HUES64 (cell line): ENCODE data around the gene TRIP13.
"Not testable (repeated sequence)": the region's sequence is repeated elsewhere in the genome, so short reads cannot be mapped to it uniquely, and the experiment has no call there.

Experiments used
- H3K27ac ChIP-seq: 2 replicates; pipeline ENCODE4 v1.7.0; 2013; ENCODE audit warnings: low read depth, low read length, inconsistent platforms
- H3K27me3 ChIP-seq: 2 replicates; pipeline ENCODE4 v1.6.1; 2013; ENCODE audit warnings: mild to moderate bottlenecking, low read length; ENCODE audit not compliant: insufficient read depth
- H3K36me3 ChIP-seq: 2 replicates; pipeline ENCODE4 v1.6.1; 2013; ENCODE audit warnings: mild to moderate bottlenecking, low read length; ENCODE audit not compliant: insufficient read depth
- H3K4me1 ChIP-seq: 2 replicates; pipeline ENCODE4 v1.6.1; 2013; ENCODE audit warnings: mild to moderate bottlenecking, low read length, moderate library complexity; ENCODE audit not compliant: insufficient read depth
- H3K4me3 ChIP-seq: 2 replicates; pipeline ENCODE4 v1.5.1; 2013; ENCODE audit warnings: mild to moderate bottlenecking, low read length, moderate library complexity
- H3K9ac ChIP-seq: 2 replicates; pipeline ENCODE4 v1.6.1; 2013; ENCODE audit warnings: mild to moderate bottlenecking, low read depth, low read length
- H3K9me3 ChIP-seq: 2 replicates; pipeline ENCODE4 v1.6.1; 2013; ENCODE audit warnings: low read depth, low read length; ENCODE audit not compliant: insufficient read depth
- WGBS: fragments of 150-250, 120-280 bp; methylation state at CpG from one replicate; pipeline ENCODE4 v1.1.7; 2013; ENCODE audit warnings: missing lambda C conversion rate; 5-methylcytosine and 5-hydroxymethylcytosine counted together

The TRIP13 gene

DNA sequence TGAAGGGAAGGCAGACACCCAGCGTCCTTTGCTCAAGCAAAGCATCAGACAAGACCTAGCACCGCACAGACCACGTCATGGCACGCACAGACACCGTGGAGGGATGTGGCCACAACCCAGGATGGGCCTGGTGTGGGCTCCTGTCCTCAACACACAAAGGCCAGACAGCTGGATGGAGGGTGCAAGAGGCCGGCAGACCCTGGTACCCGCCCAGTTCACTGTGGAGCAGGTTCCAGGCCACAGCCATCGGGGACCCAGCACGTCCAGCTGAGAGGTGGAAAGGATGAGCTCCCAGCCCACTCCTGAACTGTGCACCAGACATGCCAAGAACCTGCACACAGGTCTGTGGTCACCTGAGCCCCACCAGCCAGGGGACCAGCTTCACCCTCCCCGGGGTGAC is 26.9 kb upstream of the TRIP13 start:
- no peaks in the 10 kb centered on the region for H3K4me1 ChIP-seq
- WGBS: 97% methylated on average over 10 of the region's 10 CpGs

DNA sequence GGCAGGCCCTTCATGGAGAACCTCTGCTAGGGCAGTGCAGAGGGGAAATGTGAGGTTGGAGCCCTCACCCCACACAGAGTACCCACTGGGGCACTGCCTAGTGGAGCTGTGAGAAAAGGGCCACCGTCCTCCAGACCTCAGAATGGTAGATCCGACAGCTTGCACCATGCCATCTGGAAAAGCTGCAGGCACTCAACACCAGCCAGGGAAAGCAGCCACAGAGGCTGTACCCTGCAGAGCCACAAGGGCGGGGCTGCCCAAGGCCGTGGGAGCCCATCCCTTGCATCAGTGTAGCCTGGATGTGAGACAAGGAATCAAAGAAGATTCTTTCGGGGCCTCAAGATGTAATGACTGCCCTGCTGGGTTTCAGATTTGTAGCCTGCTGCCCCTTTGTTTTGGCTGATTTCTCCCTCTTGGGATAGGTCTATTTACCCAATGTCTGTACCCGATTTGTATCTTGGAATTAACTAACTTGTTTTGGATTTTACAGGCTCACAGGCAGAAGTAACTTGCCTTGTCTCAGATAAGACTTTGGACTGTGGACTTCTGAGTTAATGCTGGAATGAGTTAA is 25.3 kb upstream of the TRIP13 start:
- WGBS: 95% methylated on average over 6 of the region's 6 CpGs
- Histone ChIP-seq H3K4me3 (no peak overlapping the region), H3K9me3 (no peaks in the 10 kb centered on the region), H3K27ac (no peak overlapping the region), H3K4me1 (no peaks in the 10 kb centered on the region), H3K36me3 (peaks cover 100% of the 10 kb centered on the region), H3K9ac (no peak overlapping the region), H3K27me3 (no peaks in the 10 kb centered on the region)

More for the DNA sequence above, 26.9 kb upstream of the TRIP13 start:
- no peak overlapping the region for H3K9ac ChIP-seq
- peaks cover 84% of the 10 kb centered on the region for H3K36me3 ChIP-seq
- H3K9me3 ChIP-seq: no peaks in the 10 kb centered on the region
- no peak overlapping the region for H3K27ac ChIP-seq
- no peak overlapping the region for H3K4me3 ChIP-seq
- H3K27me3 ChIP-seq: no peaks in the 10 kb centered on the region

DNA sequence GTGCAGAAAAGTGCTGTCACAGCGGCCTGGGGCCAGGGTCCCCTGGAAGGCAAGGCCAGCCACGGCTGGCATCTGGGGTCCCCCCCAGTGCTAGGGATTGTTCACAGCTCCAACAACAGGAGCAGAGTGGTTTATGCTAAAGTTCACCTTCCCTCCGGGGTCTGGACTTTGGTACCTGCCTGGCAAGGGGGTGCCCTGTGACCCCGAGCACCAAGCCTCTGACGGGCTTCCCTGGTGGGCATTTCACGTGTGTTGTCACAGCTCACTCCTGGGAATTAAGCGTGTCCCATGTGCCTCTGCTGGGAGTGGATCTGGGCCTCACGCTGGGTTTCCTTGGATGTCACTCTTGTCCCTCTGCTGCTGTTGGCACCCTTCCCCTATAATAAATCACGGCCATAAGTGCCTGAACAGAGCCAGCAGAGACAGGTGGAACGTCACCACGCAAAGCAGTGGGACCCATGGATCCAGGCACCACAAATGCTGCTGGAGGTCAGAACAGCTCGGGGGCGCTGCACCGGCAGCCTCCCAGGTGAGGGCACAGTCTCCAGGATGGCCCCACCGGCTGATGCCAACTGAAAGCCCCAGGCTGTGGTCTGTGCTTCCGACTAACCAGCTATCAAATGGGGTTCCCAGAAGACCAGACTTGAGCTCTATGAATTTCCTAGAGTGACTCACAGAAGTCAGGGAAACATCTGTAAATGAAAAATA is 24.1 kb upstream of the TRIP13 start:
- 95% methylated on average over 16 of the region's 16 CpGs for WGBS
- peaks cover 98% of the 10 kb centered on the region for H3K36me3 ChIP-seq
- H3K9ac ChIP-seq: no peak overlapping the region
- no peaks in the 10 kb centered on the region for H3K9me3 ChIP-seq
- H3K4me1 ChIP-seq: no peaks in the 10 kb centered on the region
- no peak overlapping the region for H3K27ac ChIP-seq
- H3K27me3 ChIP-seq: no peaks in the 10 kb centered on the region
- no peak overlapping the region for H3K4me3 ChIP-seq

DNA sequence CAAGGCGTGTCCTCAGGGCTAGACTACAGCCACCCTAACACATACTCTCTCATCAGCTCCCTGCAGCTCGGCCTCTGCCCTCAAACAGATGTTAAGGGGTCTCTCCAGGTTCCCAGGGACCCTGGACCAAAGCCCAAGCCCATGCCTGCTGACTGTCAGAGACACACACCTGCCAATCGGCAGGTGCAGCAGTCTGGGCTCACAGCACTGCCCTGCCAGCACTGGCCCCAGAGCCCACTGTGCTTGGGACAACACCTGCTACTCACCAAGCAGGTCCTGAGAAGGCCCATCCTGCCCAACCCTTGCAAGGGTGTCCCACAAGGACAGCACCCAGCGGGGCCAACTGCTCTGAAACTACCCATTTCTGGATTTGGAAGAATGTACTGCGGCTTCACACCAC is 21.7 kb upstream of the TRIP13 start:
- Histone ChIP-seq H3K9ac (no peak overlapping the region), H3K27ac (no peak overlapping the region), H3K4me3 (no peak overlapping the region), H3K9me3 (no peaks in the 10 kb centered on the region), H3K27me3 (no peaks in the 10 kb centered on the region), H3K4me1 (no peaks in the 10 kb centered on the region), H3K36me3 (peaks cover 97% of the 10 kb centered on the region)
- 94% methylated on average over 5 of the region's 5 CpGs for WGBS

DNA sequence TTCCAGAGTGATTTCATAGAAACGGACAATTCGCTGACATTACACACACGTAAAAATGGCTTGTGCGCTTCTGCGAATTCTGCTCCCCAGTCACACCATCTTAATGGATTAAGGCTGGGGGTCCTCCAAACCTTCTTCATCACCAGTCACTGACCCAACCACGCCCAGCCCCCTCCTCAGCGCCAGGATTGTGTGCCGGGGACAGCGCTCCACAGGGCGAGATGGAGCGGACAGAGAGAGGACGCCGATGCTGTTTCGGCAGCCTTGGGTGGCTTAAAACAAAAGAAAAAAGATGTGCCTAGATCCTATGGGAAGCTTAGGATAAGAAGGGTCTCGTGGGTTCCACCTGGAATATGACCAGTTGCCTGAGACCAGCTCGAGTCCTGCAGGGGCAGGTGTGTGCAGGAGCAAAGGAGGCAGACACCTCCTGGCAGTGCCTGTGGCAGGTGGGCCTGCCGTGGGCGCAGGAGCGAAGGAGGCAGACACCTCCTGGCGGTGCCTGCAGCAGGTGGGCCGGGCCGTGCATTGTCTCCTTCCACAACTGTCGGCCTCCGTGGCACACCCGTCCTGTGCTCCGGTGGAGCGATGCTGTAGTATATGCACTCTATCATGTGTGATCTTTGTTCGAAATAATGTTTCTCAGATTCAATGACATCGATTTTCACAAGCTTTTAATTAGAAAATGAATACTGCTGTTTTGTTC is 20.9 kb upstream of the TRIP13 start:
- no peak overlapping the region for H3K27ac ChIP-seq
- WGBS: 95% methylated on average over 29 of the region's 29 CpGs
- peaks cover 97% of the 10 kb centered on the region for H3K36me3 ChIP-seq
- no peaks in the 10 kb centered on the region for H3K27me3 ChIP-seq
- no peak overlapping the region for H3K9ac ChIP-seq
- H3K9me3 ChIP-seq: no peaks in the 10 kb centered on the region
- H3K4me3 ChIP-seq: no peak overlapping the region
- H3K4me1 ChIP-seq: no peaks in the 10 kb centered on the region

DNA sequence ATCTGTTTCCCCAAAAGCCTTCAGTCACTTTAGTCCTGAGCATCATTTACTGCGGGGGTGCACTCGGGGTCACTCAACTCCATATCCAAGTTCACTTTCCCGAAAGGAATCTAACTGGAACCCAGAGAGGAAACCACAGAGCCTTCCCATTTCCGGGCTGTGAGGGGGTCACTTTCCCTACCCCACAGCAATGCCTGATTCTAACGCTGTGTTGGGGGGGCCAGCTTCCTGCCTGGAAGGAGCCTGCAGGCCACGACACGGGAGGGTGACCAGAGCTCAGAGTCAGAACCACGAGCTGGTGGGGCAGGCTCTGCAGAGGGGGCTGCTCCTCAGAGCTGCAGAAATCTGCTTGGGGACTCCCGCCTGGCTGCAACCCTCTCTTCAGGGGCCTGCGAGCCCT is 20.4 kb upstream of the TRIP13 start:
- Histone ChIP-seq H3K4me3 (no peak overlapping the region), H3K9ac (no peak overlapping the region), H3K36me3 (peaks cover 97% of the 10 kb centered on the region), H3K4me1 (no peaks in the 10 kb centered on the region), H3K27ac (no peak overlapping the region), H3K9me3 (no peaks in the 10 kb centered on the region), H3K27me3 (no peaks in the 10 kb centered on the region)
- 92% methylated on average over 10 of the region's 10 CpGs for WGBS

DNA sequence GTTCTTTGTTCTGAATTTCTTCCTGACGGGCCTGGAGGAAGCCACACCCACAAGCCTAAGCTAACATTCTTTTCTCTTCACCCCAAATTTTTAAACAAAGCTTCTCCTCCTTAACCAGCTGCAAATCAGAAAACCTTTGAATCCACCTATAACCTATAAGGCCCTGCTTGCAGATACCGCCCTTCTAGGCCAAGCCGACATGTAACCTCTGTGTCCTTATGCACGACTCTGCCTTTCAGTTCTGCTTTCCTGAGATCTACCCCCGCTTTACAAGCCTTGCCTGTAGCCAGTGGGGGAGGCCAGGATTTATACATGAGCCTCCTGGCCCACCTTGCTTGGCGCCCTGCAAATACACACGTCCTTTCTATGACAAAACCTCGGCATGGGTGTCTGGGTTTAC is 19.4 kb upstream of the TRIP13 start:
- 94% methylated on average over 8 of the region's 8 CpGs for WGBS
- no peaks in the 10 kb centered on the region for H3K4me1 ChIP-seq
- no peak overlapping the region for H3K4me3 ChIP-seq
- H3K9me3 ChIP-seq: no peaks in the 10 kb centered on the region
- H3K36me3 ChIP-seq: peaks cover 97% of the 10 kb centered on the region
- H3K27ac ChIP-seq: no peak overlapping the region
- H3K27me3 ChIP-seq: no peaks in the 10 kb centered on the region
- H3K9ac ChIP-seq: no peak overlapping the region

DNA sequence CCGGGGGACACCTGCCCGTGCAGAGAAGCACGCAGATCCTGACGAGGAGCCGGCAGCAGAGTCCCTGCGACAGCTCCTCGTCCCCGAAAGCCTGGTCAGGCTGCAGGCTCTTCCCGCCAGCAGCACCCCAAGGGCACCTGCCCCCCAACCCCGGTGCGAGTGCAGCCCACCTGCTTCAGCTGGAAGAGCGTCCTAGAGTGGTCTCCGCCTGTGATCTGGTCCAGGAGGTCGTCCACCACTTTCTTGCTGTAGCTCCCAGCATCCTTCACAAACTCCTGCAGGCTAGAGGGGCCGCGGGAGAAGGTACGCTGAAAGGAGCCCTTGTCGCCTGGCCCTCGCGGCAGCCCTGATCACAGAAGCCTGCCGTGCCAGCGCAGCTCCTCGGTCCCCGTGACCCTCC is 16.8 kb upstream of the TRIP13 start:
- no peak overlapping the region for H3K9ac ChIP-seq
- H3K36me3 ChIP-seq: peaks cover 78% of the 10 kb centered on the region
- no peak overlapping the region for H3K27ac ChIP-seq

DNA sequence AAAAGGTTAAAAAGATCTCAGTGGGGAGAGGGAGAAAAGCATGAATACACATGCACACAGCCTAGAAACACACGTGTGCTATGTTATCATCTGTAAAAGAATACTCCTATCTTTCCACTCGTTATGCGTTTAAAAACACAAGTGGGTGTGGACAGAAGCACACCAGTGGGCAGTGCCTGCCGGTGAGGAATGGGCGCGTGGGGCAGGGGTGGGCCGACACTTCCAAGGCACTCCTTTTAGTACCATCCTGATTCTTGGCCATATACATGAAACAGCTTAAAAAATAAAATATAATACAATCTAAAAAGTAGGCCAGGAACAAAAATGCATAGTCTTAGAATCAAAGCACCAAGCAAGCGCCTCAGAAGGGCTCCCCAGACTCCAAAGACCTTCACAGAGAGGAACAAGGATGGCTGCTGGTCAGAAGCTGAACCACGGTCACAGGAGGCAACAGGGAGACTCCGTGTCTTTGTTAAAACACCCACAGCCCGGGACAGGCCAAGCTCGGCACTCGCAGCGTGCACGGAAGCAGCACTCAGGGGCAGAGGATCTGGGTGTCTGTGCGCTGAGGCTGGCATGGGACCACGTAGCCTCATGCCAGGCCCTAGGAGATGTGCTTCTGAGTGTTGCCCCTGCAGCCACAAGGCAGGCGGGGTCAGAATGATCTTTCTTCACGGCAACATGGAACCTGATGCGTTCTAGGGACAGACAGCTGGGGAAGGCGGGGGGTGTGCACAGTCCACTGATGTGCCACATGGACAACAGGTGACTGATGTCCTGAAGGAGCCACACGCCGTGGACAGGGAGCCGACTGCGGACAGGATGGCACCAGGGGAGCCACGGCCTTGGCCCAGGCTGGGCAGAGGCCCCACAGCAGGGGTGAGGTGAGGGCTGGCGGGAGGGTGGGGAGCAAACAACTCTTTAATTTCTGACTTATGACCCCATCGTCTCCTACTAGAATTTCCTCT is 16.0 kb upstream of the TRIP13 start:
- H3K4me1 ChIP-seq: no peaks in the 10 kb centered on the region
- H3K27ac ChIP-seq: no peak overlapping the region
- no peaks in the 10 kb centered on the region for H3K27me3 ChIP-seq
- no peak overlapping the region for H3K4me3 ChIP-seq
- 97% methylated on average over 28 of the region's 28 CpGs for WGBS
- H3K36me3 ChIP-seq: peaks cover 78% of the 10 kb centered on the region
- no peaks in the 10 kb centered on the region for H3K9me3 ChIP-seq
- no peak overlapping the region for H3K9ac ChIP-seq

More for the DNA sequence above, 16.8 kb upstream of the TRIP13 start:
- H3K9me3 ChIP-seq: no peaks in the 10 kb centered on the region
- no peaks in the 10 kb centered on the region for H3K27me3 ChIP-seq
- H3K4me1 ChIP-seq: no peaks in the 10 kb centered on the region
- 98% methylated on average over 24 of the region's 24 CpGs for WGBS
- H3K4me3 ChIP-seq: no peak overlapping the region

DNA sequence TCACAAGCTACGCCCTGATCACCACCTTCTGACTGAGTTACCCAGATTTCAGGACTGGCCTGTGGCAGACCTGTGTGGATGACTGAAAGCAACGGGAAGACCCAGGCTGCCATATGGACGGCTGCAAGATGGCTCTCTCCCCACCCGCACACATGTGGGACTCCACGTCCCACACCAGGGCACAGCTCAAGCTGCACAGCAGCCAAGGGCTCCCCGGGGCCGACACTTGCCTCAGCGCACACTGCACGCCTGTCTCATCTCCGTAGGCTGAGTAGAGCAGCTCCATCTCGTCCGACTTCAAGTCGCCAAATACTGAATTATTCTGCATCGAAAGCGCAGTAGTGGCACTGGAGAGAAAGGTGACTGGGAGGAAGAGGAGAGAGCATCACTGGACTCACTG is 14.6 kb upstream of the TRIP13 start:
- 97% methylated on average over 15 of the region's 15 CpGs for WGBS
- H3K27ac ChIP-seq: no peak overlapping the region
- H3K4me3 ChIP-seq: no peak overlapping the region
- H3K27me3 ChIP-seq: no peaks in the 10 kb centered on the region
- peaks cover 80% of the 10 kb centered on the region for H3K36me3 ChIP-seq
- H3K4me1 ChIP-seq: no peaks in the 10 kb centered on the region
- no peak overlapping the region for H3K9ac ChIP-seq
- H3K9me3 ChIP-seq: no peaks in the 10 kb centered on the region

DNA sequence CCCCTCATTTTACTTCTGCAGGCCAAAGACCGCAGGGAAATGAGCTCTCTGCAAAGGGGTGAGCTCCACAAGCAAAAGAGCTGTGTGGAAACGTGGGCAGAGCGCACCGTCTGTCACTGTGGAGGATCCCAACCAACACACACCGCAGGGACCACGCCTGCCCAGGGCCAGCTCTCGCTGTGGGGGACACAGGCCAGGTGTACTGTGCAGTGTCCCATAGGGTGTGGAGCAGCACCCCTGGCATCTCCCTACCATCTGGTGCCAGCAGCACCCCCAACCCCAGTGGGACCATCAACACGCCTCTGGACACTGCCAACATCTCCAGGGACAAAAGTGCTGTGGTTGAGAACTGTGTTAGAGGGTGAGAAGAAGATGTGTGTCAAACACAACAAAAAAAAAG is 14.0 kb upstream of the TRIP13 start:
- H3K36me3 ChIP-seq: peaks cover 80% of the 10 kb centered on the region
- H3K9me3 ChIP-seq: not testable (repeated sequence)
- WGBS: no CpG with 5 or more reads among the region's 8 CpGs

More for the DNA sequence above, 14.0 kb upstream of the TRIP13 start:
- H3K4me3 ChIP-seq, H3K27me3 ChIP-seq, H3K4me1 ChIP-seq, H3K9ac ChIP-seq, H3K27ac ChIP-seq: not testable (repeated sequence)
